ENCODE measurements around the gene C16orf90.
"Not testable (repeated sequence)": the region's sequence is repeated elsewhere in the genome, so short reads cannot be mapped to it uniquely, and the experiment has no call there.

C16orf90 gene

DNA sequence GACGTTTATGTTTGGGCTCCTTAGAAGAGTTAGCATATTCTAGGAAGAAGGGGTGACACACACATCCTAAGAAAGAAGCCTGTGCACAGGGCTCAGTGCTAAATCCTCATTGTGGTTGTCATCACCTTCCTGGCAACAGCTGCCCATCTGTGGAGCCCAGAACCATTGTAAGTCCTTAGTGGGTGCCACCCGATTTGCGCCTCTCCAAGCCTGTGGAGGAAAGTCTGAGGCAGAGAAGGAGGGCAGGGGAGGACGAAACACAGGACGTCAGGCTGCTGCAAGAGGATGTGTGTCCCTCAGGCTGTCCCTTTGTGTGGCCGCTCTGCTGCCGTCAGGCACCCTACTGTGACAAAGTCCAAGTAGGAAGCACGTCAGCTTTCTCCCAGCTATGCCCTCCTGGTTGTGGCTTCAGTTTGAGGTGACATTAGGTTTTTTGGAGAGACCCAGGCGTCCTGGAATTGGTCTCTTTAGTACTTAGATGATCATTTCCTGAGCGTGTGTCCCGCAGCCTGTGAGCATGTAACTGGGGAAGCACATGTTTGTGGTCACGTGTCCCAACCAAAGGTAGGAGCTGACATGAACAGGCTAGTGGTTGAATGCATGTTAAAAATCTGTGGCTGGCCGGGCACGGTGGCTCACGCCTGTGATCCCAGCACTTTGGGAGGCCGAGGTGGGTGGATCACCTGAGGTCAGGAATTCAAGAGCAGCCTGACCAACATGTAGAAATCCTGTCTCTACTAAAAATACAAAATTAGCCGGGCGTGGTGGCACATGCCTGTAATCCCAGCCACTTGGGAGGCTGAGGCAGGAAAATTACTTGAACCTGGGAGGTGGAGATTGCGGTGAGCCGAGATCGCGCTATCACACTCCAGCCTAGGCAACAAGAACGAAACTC lies 16.2 kb upstream of the C16orf90 start:
- Histone ChIP-seq H3K4me1 (ENCODE audit: control insufficient read depth, insufficient read depth, low read length) (no peaks in the 10 kb centered on the region), H3K27ac (ENCODE audit: low read depth, low read length) (no peak overlapping the region), H3K36me3 (ENCODE audit: control insufficient read depth, insufficient read depth, low read length) (peaks cover 74% of the 10 kb centered on the region), H3K27me3 (ENCODE audit: control insufficient read depth, insufficient read depth, low read length) (no peaks in the 10 kb centered on the region), H3K4me3 (ENCODE audit: low read depth, low read length) (no peak overlapping the region), H3K9ac (ENCODE audit: low read length) (no peak overlapping the region), H3K9me3 (ENCODE audit: control insufficient read depth, insufficient read depth, low read depth, low read length) (no peaks in the 10 kb centered on the region)

GRCh38 chr16:3510416-3510815 lies 15.1 kb upstream of the C16orf90 start:
- Histone ChIP-seq H3K9ac (ENCODE audit: low read length) (no peak overlapping the region), H3K27ac (ENCODE audit: low read depth, low read length) (no peak overlapping the region), H3K9me3 (ENCODE audit: control insufficient read depth, insufficient read depth, low read depth, low read length) (no peaks in the 10 kb centered on the region), H3K4me1 (ENCODE audit: control insufficient read depth, insufficient read depth, low read length) (no peaks in the 10 kb centered on the region), H3K4me3 (ENCODE audit: low read depth, low read length) (no peak overlapping the region), H3K27me3 (ENCODE audit: control insufficient read depth, insufficient read depth, low read length) (no peaks in the 10 kb centered on the region), H3K36me3 (ENCODE audit: control insufficient read depth, insufficient read depth, low read length) (peaks cover 65% of the 10 kb centered on the region)

DNA sequence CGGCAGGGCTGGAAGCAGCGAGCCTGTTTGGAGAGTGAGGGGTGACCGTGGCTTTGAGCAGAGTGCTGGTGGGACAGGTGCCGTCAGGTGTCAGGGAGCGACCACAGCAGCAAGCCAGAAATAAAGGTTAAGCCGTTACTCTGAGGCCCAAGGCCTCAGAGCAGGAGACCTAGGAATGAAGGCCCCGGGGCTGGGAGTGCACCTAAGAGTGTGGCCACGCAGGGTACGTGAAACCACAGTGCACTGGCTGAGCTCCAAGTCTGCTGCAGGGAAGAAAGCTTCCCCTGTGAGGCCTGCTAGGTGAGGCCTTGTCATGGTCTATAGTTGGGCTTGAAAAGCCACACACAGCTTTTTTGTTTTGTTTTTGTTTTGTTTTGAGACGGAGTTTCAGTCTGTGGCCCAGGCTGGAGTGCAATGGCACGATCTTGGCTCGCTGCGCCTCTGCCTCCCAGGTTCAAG lies 14.2 kb upstream of the C16orf90 start:
- no peaks in the 10 kb centered on the region for H3K27me3 ChIP-seq (ENCODE audit: control insufficient read depth, insufficient read depth, low read length)
- peaks cover 64% of the 10 kb centered on the region for H3K36me3 ChIP-seq (ENCODE audit: control insufficient read depth, insufficient read depth, low read length)
- no peak overlapping the region for H3K9ac ChIP-seq (ENCODE audit: low read length)
- H3K4me3 ChIP-seq (ENCODE audit: low read depth, low read length) = no peak overlapping the region
- no peaks in the 10 kb centered on the region for H3K4me1 ChIP-seq (ENCODE audit: control insufficient read depth, insufficient read depth, low read length)
- no peaks in the 10 kb centered on the region for H3K9me3 ChIP-seq (ENCODE audit: control insufficient read depth, insufficient read depth, low read depth, low read length)
- H3K27ac ChIP-seq (ENCODE audit: low read depth, low read length) = no peak overlapping the region

DNA sequence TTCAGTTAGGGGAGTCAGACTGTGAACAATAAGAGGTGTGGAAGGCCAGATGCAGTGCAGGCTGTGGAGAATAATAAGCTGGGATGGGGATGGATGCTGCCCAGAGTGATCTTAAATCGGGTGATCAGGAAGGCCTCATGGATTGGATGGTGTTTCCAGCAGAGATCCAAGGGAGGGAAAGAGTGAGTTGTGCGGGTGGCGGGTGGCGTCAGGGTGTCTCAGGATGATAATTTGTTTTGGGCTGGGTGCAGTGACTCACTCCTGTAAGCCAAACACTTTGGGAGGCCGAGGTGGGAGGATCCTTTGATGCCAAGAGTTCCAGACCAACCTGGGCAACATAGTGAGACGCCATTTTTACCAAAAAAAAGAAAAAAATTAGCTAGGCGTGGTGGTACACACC lies 13.4 kb upstream of the C16orf90 start:
- Histone ChIP-seq H3K27me3 (ENCODE audit: control insufficient read depth, insufficient read depth, low read length) (no peaks in the 10 kb centered on the region), H3K9ac (ENCODE audit: low read length) (no peak overlapping the region), H3K9me3 (ENCODE audit: control insufficient read depth, insufficient read depth, low read depth, low read length) (no peaks in the 10 kb centered on the region), H3K27ac (ENCODE audit: low read depth, low read length) (no peak overlapping the region), H3K36me3 (ENCODE audit: control insufficient read depth, insufficient read depth, low read length) (peaks cover 57% of the 10 kb centered on the region), H3K4me1 (ENCODE audit: control insufficient read depth, insufficient read depth, low read length) (no peaks in the 10 kb centered on the region), H3K4me3 (ENCODE audit: low read depth, low read length) (no peak overlapping the region)

DNA sequence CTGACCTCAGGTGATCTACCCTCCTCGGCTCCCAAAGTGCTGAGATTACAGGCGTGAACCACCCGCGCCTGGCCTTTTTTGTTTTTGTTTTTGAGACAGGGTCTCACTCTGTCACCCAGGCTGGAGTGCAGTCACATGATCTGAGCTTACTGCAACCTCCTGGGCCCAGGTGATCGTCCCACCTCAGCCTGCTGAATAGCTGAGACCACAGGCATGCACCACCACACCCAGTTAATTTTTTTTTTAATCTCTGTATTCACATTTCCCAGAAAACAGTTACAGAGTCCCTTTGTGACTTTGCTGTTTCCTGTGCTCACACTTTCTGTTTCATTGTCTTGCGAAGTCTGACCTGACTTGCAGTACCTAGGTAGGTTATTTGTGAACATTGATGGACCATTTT lies 8.2 kb upstream of the C16orf90 start:
- Histone ChIP-seq H3K4me1 (ENCODE audit: control insufficient read depth, insufficient read depth, low read length) (peaks cover 5% of the 10 kb centered on the region; the same call in 1 of the 2 replicates), H3K9ac (ENCODE audit: low read length) (no peak overlapping the region), H3K36me3 (ENCODE audit: control insufficient read depth, insufficient read depth, low read length) (peaks cover 18% of the 10 kb centered on the region), H3K9me3 (ENCODE audit: control insufficient read depth, insufficient read depth, low read depth, low read length) (no peaks in the 10 kb centered on the region), H3K4me3 (ENCODE audit: low read depth, low read length) (no peak overlapping the region), H3K27me3 (ENCODE audit: control insufficient read depth, insufficient read depth, low read length) (no peaks in the 10 kb centered on the region), H3K27ac (ENCODE audit: low read depth, low read length) (no peak overlapping the region)

- no peaks in the 10 kb centered on the region for H3K27me3 ChIP-seq (ENCODE audit: control insufficient read depth, insufficient read depth, low read length)
- no peaks in the 10 kb centered on the region for H3K9me3 ChIP-seq (ENCODE audit: control insufficient read depth, insufficient read depth, low read depth, low read length)
- peak overlapping the region; percentile 85 for H3K4me3 ChIP-seq (ENCODE audit: low read depth, low read length)
- peaks cover 5% of the 10 kb centered on the region; the same call in 1 of the 2 replicates for H3K4me1 ChIP-seq (ENCODE audit: control insufficient read depth, insufficient read depth, low read length)
- H3K9ac ChIP-seq (ENCODE audit: low read length) = peak overlapping the region; percentile 68
- no peak overlapping the region for H3K27ac ChIP-seq (ENCODE audit: low read depth, low read length)
- peaks cover 9% of the 10 kb centered on the region for H3K36me3 ChIP-seq (ENCODE audit: control insufficient read depth, insufficient read depth, low read length)
Observed at GRCh38 chr16:3501783-3502400, 6.6 kb upstream of the C16orf90 start.

- H3K4me1 ChIP-seq (ENCODE audit: control insufficient read depth, insufficient read depth, low read length); H3K9me3 ChIP-seq (ENCODE audit: control insufficient read depth, insufficient read depth, low read depth, low read length); H3K36me3 ChIP-seq (ENCODE audit: control insufficient read depth, insufficient read depth, low read length); H3K27me3 ChIP-seq (ENCODE audit: control insufficient read depth, insufficient read depth, low read length): not testable (repeated sequence)
- 0 out of 2 replicates have a peak overlapping the region, but pooled peaks have one; percentile 16 for H3K27ac ChIP-seq (ENCODE audit: low read depth, low read length)
- peak overlapping the region; percentile 68 for H3K9ac ChIP-seq (ENCODE audit: low read length)
- peak overlapping the region; percentile 85 for H3K4me3 ChIP-seq (ENCODE audit: low read depth, low read length)
Observed at GRCh38 chr16:3501412-3501761, 6.1 kb upstream of the C16orf90 start.

GRCh38 chr16:3498988-3499387 lies 3.7 kb upstream of the C16orf90 start:
- Histone ChIP-seq H3K4me3 (ENCODE audit: low read depth, low read length) (no peak overlapping the region), H3K27me3 (ENCODE audit: control insufficient read depth, insufficient read depth, low read length) (no peaks in the 10 kb centered on the region), H3K27ac (ENCODE audit: low read depth, low read length) (no peak overlapping the region), H3K4me1 (ENCODE audit: control insufficient read depth, insufficient read depth, low read length) (peaks cover 5% of the 10 kb centered on the region; the same call in 1 of the 2 replicates), H3K9ac (ENCODE audit: low read length) (no peak overlapping the region), H3K9me3 (ENCODE audit: control insufficient read depth, insufficient read depth, low read depth, low read length) (no peaks in the 10 kb centered on the region), H3K36me3 (ENCODE audit: control insufficient read depth, insufficient read depth, low read length) (0 out of 2 replicates have a peak, but pooled peaks cover 3% of the 10 kb centered on the region)

DNA sequence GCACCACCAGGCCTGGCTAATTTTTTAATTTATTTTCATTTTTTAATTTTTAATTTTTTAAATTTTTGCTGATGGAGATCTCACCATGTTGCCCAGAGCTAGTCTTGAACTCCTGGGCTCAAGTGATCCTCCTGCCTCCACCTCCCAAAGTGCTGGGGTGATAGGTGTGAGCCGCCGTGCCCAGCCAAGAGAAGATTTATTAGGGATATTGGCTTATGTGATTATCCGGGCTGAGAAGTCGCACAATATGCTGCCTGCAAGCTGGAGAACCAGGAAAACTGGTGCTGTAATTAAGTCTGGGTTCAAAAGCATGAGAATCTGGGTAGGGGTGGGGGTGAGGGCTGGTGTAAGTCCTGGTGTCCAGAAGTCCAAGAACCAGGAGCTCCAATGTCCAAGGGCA lies 2.5 kb upstream of the C16orf90 start:
- H3K9ac ChIP-seq (ENCODE audit: low read length) = no peak overlapping the region
- no peaks in the 10 kb centered on the region for H3K36me3 ChIP-seq (ENCODE audit: control insufficient read depth, insufficient read depth, low read length)
- no peak overlapping the region for H3K4me3 ChIP-seq (ENCODE audit: low read depth, low read length)
- no peaks in the 10 kb centered on the region for H3K27me3 ChIP-seq (ENCODE audit: control insufficient read depth, insufficient read depth, low read length)
- H3K9me3 ChIP-seq (ENCODE audit: control insufficient read depth, insufficient read depth, low read depth, low read length) = no peaks in the 10 kb centered on the region
- no peak overlapping the region for H3K27ac ChIP-seq (ENCODE audit: low read depth, low read length)
- H3K4me1 ChIP-seq (ENCODE audit: control insufficient read depth, insufficient read depth, low read length) = peaks cover 5% of the 10 kb centered on the region; the same call in 1 of the 2 replicates

GRCh38 chr16:3496386-3496785 lies 1.1 kb upstream of the C16orf90 start:
- H3K27ac ChIP-seq (ENCODE audit: low read depth, low read length) = no peak overlapping the region
- H3K27me3 ChIP-seq (ENCODE audit: control insufficient read depth, insufficient read depth, low read length) = no peaks in the 10 kb centered on the region
- no peak overlapping the region for H3K9ac ChIP-seq (ENCODE audit: low read length)
- H3K4me3 ChIP-seq (ENCODE audit: low read depth, low read length) = no peak overlapping the region
- H3K9me3 ChIP-seq (ENCODE audit: control insufficient read depth, insufficient read depth, low read depth, low read length) = no peaks in the 10 kb centered on the region
- H3K36me3 ChIP-seq (ENCODE audit: control insufficient read depth, insufficient read depth, low read length) = no peaks in the 10 kb centered on the region
- H3K4me1 ChIP-seq (ENCODE audit: control insufficient read depth, insufficient read depth, low read length) = no peaks in the 10 kb centered on the region

- Histone ChIP-seq H3K4me3 (ENCODE audit: low read depth, low read length) (no peak overlapping the region), H3K9ac (ENCODE audit: low read length) (no peak overlapping the region), H3K27ac (ENCODE audit: low read depth, low read length) (no peak overlapping the region), H3K9me3 (ENCODE audit: control insufficient read depth, insufficient read depth, low read depth, low read length) (no peaks in the 10 kb centered on the region), H3K36me3 (ENCODE audit: control insufficient read depth, insufficient read depth, low read length) (no peaks in the 10 kb centered on the region), H3K27me3 (ENCODE audit: control insufficient read depth, insufficient read depth, low read length) (no peaks in the 10 kb centered on the region), H3K4me1 (ENCODE audit: control insufficient read depth, insufficient read depth, low read length) (no peaks in the 10 kb centered on the region)
Observed at GRCh38 chr16:3494386-3494973, 809 bp downstream of the C16orf90 start.
